ENCODE measurements around the gene LGR4.

- TF ChIP-seq POLR2A (IDR thresholded peaks at IDR 0.05; ENCODE audit: low read depth, low read length): no peak
- TF ChIP-seq SPI1 (IDR thresholded peaks at IDR 0.05; ENCODE audit: low read depth, low read length): no peak
Observed at GRCh38 chr11:27465629-27466028, 7.0 kb downstream of the LGR4 start.
